Measurements from ENCODE around the gene PRSS57. TPM values are rescaled to one million over a fixed set of nuclear protein-coding genes. Genes with fewer than 3 reads are reported as not detected.

Gene PRSS57
- total RNA-seq, 1 experiment from 2014 or later = not detected

- no peak overlapping the region for H3K4me3 Mint-ChIP-seq (ENCODE audit: low read depth, unreplicated experiment)
- TF ChIP-seq CTCF (IDR thresholded peaks at IDR 0.05; ENCODE audit: unreplicated experiment) = no peak
- no peaks in the 10 kb centered on the region for H3K9me3 Mint-ChIP-seq (ENCODE audit: low read depth, unreplicated experiment)
- H3K36me3 Mint-ChIP-seq (ENCODE audit: insufficient read depth, unreplicated experiment) = peaks cover 19% of the 10 kb centered on the region
- no peak for DNase-seq
- intact Hi-C loops (cut with micrococcal nuclease; ENCODE audit: unreplicated experiment) = no loop called here
- H3K4me1 Mint-ChIP-seq (ENCODE audit: low read depth, unreplicated experiment) = no peaks in the 10 kb centered on the region
- BruUV-seq (replicated peaks) = no TSS peak
- CTCF ChIA-PET = interaction anchor here (1.0 kb wide), 1 partner anchor 16 kb away, joined by 3 read pairs; the partner anchor contains the start of gene RNF126
- no peak overlapping the region for H3K27ac Mint-ChIP-seq (ENCODE audit: unreplicated experiment)
- no peaks in the 10 kb centered on the region for H3K27me3 Mint-ChIP-seq (ENCODE audit: unreplicated experiment)
These were observed 48.3 kb downstream of the PRSS57 start for GRCh38 chr19:646779-647565.

GRCh38 chr19:645912-646778, 49.1 kb downstream of the PRSS57 start:
- CTCF ChIA-PET = no interaction called here

GRCh38 chr19:644789-645188, 50.5 kb downstream of the PRSS57 start:
- peaks cover 14% of the 10 kb centered on the region for H3K36me3 Mint-ChIP-seq (ENCODE audit: insufficient read depth, unreplicated experiment)
- intact Hi-C loops (cut with micrococcal nuclease; ENCODE audit: unreplicated experiment) = no loop called here
- peaks cover 2% of the 10 kb centered on the region for H3K27me3 Mint-ChIP-seq (ENCODE audit: unreplicated experiment)
- H3K27ac Mint-ChIP-seq (ENCODE audit: unreplicated experiment) = no peak overlapping the region
- DNase-seq = no peak
- CTCF ChIA-PET = no interaction called here
- no peak overlapping the region for H3K4me3 Mint-ChIP-seq (ENCODE audit: low read depth, unreplicated experiment)
- no peaks in the 10 kb centered on the region for H3K4me1 Mint-ChIP-seq (ENCODE audit: low read depth, unreplicated experiment)
- BruUV-seq (replicated peaks) = no TSS peak
- no peak for TF ChIP-seq CTCF (IDR thresholded peaks at IDR 0.05; ENCODE audit: unreplicated experiment)
- H3K9me3 Mint-ChIP-seq (ENCODE audit: low read depth, unreplicated experiment) = no peaks in the 10 kb centered on the region

More at GRCh38 chr19:645912-646778, 49.1 kb downstream of the PRSS57 start:
- TF ChIP-seq CTCF (IDR thresholded peaks at IDR 0.05; ENCODE audit: unreplicated experiment) = no peak
- Mint-ChIP-seq H3K4me3 (ENCODE audit: low read depth, unreplicated experiment) (no peak overlapping the region), H3K27ac (ENCODE audit: unreplicated experiment) (no peak overlapping the region), H3K4me1 (ENCODE audit: low read depth, unreplicated experiment) (no peaks in the 10 kb centered on the region), H3K9me3 (ENCODE audit: low read depth, unreplicated experiment) (no peaks in the 10 kb centered on the region), H3K36me3 (ENCODE audit: insufficient read depth, unreplicated experiment) (peaks cover 14% of the 10 kb centered on the region), H3K27me3 (ENCODE audit: unreplicated experiment) (no peaks in the 10 kb centered on the region)
- no TSS peak for BruUV-seq (replicated peaks)
- DNase-seq = no peak
- intact Hi-C loops (cut with micrococcal nuclease; ENCODE audit: unreplicated experiment) = no loop called here

GRCh38 chr19:644363-644762, 50.9 kb downstream of the PRSS57 start:
- Mint-ChIP-seq H3K27ac (ENCODE audit: unreplicated experiment) (no peak overlapping the region), H3K9me3 (ENCODE audit: low read depth, unreplicated experiment) (no peaks in the 10 kb centered on the region), H3K4me1 (ENCODE audit: low read depth, unreplicated experiment) (peaks cover 4% of the 10 kb centered on the region), H3K27me3 (ENCODE audit: unreplicated experiment) (peaks cover 6% of the 10 kb centered on the region), H3K4me3 (ENCODE audit: low read depth, unreplicated experiment) (no peak overlapping the region), H3K36me3 (ENCODE audit: insufficient read depth, unreplicated experiment) (peaks cover 17% of the 10 kb centered on the region)
- DNase-seq = no peak
- BruUV-seq (replicated peaks) = no TSS peak
- intact Hi-C loops (cut with micrococcal nuclease; ENCODE audit: unreplicated experiment) = no loop called here
- TF ChIP-seq CTCF (IDR thresholded peaks at IDR 0.05; ENCODE audit: unreplicated experiment) = no peak
- CTCF ChIA-PET = no interaction called here
